ENCODE results near the gene ARHGAP28. TPM values are rescaled to one million over a fixed set of nuclear protein-coding genes. Genes with fewer than 3 reads are reported as not detected.

Gene ARHGAP28
- total and polyA plus RNA-seq, 3 donors from 2014 or later: 45.5 to 161 (median 76.8) TPM

DNA sequence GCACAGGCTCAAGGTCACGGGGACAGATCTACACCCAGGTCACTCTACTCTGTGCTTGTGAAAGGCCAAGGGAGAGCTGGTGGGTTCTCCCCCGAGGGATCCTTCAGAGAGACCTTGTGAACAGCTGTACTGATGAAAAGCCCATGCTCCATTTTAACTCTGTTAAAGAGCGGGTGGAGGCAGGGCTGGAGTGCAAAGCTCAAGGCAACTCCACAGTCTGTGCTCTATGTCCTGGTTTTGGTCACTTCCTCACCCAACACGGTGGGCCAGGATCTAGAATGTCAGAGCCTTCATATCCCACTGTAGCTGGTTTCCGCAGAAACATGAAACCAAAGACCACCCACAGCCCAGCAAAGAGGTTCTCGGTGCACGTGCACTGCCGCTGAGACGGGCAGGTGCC is 210.9 kb downstream of the ARHGAP28 start:
- no peaks in the 10 kb centered on the region for H3K36me3 ChIP-seq (ENCODE audit: low read depth, missing control alignments)
- no peaks in the 10 kb centered on the region for H3K27me3 ChIP-seq
- H3K4me3 ChIP-seq: no peak overlapping the region
- H3K4me1 ChIP-seq: no peaks in the 10 kb centered on the region
- DNase-seq: no peak
- no peak for TF ChIP-seq POLR2A (IDR thresholded peaks at IDR 0.05)
- TF ChIP-seq, protein P1, sequence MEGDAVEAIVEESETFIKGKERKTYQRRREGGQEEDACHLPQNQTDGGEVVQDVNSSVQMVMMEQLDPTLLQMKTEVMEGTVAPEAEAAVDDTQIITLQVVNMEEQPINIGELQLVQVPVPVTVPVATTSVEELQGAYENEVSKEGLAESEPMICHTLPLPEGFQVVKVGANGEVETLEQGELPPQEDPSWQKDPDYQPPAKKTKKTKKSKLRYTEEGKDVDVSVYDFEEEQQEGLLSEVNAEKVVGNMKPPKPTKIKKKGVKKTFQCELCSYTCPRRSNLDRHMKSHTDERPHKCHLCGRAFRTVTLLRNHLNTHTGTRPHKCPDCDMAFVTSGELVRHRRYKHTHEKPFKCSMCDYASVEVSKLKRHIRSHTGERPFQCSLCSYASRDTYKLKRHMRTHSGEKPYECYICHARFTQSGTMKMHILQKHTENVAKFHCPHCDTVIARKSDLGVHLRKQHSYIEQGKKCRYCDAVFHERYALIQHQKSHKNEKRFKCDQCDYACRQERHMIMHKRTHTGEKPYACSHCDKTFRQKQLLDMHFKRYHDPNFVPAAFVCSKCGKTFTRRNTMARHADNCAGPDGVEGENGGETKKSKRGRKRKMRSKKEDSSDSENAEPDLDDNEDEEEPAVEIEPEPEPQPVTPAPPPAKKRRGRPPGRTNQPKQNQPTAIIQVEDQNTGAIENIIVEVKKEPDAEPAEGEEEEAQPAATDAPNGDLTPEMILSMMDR (IDR thresholded peaks at IDR 0.05): no peak
- H3K9me3 ChIP-seq: no peaks in the 10 kb centered on the region
- H3K27ac ChIP-seq: no peak overlapping the region
- 77 to 80% methylated on average over 9 of the region's 9 CpGs for WGBS, 2 donors
- intact Hi-C loops (cut with DNase I; ENCODE audit: low total_unique reads): no loop called here

DNA sequence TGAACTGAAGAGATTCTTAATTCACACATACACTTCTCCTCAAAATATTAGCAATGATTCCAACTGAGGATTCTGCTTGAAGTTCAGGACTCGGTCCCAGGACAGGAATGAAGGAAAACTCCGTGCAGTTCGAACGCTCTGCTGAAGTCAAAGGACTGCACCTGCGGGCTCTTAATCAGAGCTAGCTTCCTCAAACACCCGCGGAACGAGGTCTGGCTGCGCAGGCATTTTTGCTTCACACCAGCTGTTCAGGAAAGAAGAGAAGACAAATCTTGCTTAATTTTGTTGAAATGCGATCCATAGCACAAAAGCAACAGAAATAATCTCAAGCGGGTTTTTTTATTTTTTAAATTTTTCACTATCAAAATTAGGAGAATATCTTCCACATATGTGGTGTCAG is 212.5 kb downstream of the ARHGAP28 start:
- 62 to 66% methylated on average over 11 of the region's 11 CpGs for WGBS, 2 donors

DNA sequence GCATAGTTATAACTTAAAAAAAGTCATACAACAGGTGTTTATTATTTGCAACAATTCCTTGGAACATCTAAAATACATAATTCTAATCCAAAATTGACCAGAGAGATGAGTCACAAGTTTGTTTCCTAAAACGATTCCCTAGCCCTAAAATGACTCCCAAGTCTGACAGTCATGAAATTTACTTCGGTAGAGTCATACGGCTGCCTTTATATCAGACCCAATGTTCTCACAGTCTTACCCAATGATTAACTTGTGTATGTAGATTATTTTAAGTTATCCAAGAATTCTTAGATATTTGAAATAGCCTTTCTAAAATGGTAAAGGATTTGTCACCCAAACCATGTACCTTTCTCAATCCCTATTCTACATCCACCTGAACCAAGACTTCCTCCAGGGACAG is 213.2 kb downstream of the ARHGAP28 start:
- Histone ChIP-seq H3K4me3 (no peak overlapping the region), H3K4me1 (no peaks in the 10 kb centered on the region), H3K27ac (no peak overlapping the region), H3K36me3 (ENCODE audit: low read depth, missing control alignments) (no peaks in the 10 kb centered on the region), H3K9me3 (no peaks in the 10 kb centered on the region), H3K27me3 (no peaks in the 10 kb centered on the region)
- intact Hi-C loops (cut with DNase I; ENCODE audit: low total_unique reads): no loop called here
- DNase-seq: no peak
- WGBS, 2 donors: 89 to 92% methylated on average over 3 of the region's 3 CpGs
- TF ChIP-seq POLR2A (IDR thresholded peaks at IDR 0.05): no peak
- TF ChIP-seq, protein P1 (IDR thresholded peaks at IDR 0.05): no peak

More for the DNA sequence above, 212.5 kb downstream of the ARHGAP28 start:
- Histone ChIP-seq H3K27ac (no peak overlapping the region), H3K27me3 (no peaks in the 10 kb centered on the region), H3K4me3 (no peak overlapping the region), H3K9me3 (no peaks in the 10 kb centered on the region), H3K4me1 (no peaks in the 10 kb centered on the region), H3K36me3 (ENCODE audit: low read depth, missing control alignments) (no peaks in the 10 kb centered on the region)
- intact Hi-C loops (cut with DNase I; ENCODE audit: low total_unique reads): no loop called here
- no peak for TF ChIP-seq POLR2A (IDR thresholded peaks at IDR 0.05)
- TF ChIP-seq, protein P1 (IDR thresholded peaks at IDR 0.05): no peak
- DNase-seq: no peak

DNA sequence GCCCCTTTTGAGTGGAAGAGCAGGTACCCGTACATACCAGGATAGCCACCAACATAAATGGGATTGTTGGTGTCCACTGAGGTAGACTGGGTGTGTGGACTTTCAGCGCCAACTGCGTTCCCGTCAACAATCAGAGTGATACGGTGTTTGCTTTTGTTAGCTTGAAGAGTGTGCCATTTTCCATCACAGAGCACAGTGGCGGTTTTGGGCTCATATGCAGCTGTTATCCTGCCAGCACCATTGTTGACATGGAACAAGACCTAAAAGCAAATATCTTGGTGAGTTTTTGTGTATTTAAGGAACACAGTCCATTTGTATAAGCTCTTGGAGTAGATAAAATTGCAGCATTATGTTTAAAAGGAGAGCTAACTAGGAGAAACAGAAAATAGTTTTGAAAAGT is 213.6 kb downstream of the ARHGAP28 start:
- no peak for TF ChIP-seq POLR2A (IDR thresholded peaks at IDR 0.05)
- TF ChIP-seq, protein P1 (IDR thresholded peaks at IDR 0.05): no peak
- DNase-seq: no peak
- WGBS, 2 donors: 82 to 96% methylated on average over 6 of the region's 6 CpGs
- H3K36me3 ChIP-seq (ENCODE audit: low read depth, missing control alignments): no peaks in the 10 kb centered on the region
- H3K27ac ChIP-seq: no peak overlapping the region
- no peak overlapping the region for H3K4me3 ChIP-seq
- H3K9me3 ChIP-seq: no peaks in the 10 kb centered on the region
- no peaks in the 10 kb centered on the region for H3K4me1 ChIP-seq
- intact Hi-C loops (cut with DNase I; ENCODE audit: low total_unique reads): no loop called here
- H3K27me3 ChIP-seq: no peaks in the 10 kb centered on the region

DNA sequence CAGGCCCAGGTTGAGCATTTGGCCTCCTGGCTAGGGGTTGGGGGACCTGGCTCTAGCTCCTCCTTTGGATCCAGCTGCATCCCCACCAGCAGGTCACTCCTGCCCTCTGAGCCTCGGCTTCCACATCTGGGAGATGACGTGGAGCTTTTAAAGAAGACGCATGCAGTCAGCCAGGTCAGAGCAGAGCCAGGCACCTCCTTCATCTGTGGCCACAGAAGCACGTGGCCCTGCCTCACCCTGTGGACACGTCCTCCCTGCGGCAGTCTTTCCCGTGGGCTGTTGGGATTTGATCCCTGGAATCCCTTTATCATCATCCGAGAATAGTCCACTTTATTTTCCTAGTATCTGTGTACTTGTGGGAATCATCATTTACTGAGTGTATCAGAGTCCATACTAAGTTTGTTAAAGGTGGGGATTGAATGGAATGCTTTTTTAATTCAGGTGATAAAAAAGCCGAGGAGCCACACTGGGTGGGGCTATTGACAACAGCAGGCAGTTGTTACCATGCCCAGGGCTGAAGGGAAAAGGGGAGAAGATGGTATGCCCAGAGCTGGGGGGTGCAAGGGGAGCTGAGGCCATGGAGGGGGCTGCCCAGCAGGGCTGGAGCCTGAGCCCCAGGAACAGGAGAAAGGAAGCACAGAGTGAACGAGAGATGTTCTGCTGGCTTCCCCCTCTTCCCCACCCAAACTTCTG is 218.0 kb downstream of the ARHGAP28 start:
- intact Hi-C loops (cut with DNase I; ENCODE audit: low total_unique reads): no loop called here
- DNase-seq: no peak
- WGBS, 2 donors: 86 to 91% methylated on average over 8 to 10 of the region's 10 CpGs
- TF ChIP-seq, protein P1 (IDR thresholded peaks at IDR 0.05): no peak
- TF ChIP-seq POLR2A (IDR thresholded peaks at IDR 0.05): no peak
- no peak overlapping the region for H3K27ac ChIP-seq
- H3K9me3 ChIP-seq: no peaks in the 10 kb centered on the region
- no peaks in the 10 kb centered on the region for H3K36me3 ChIP-seq (ENCODE audit: low read depth, missing control alignments)
- H3K4me3 ChIP-seq: no peak overlapping the region
- peaks cover 9% of the 10 kb centered on the region for H3K4me1 ChIP-seq
- no peaks in the 10 kb centered on the region for H3K27me3 ChIP-seq
